Keratinocyte (primary cell): ENCODE results near the gene SMARCA5.

Experiments used
- EZH2 ChIP-seq: IDR thresholded peaks from one replicate; pipeline ENCODE4 v1.6.1; 2012; ENCODE audit warnings: inconsistent platforms, mild to moderate bottlenecking, low read length, moderate library complexity
- TF ChIP-seq, protein P1 (sequence below), 3 experiments: IDR thresholded peaks in 1 of 3; conservative IDR thresholded peaks in 1 of 3; optimal IDR thresholded peaks in 1 of 3; 2 replicates in 2 of 3; 3 replicates in 1 of 3; pipeline versions ENCODE3 to v1.5.1; 2011; ENCODE audit warnings: low read length in 3 of 3, mild to moderate bottlenecking in 3 of 3, moderate library complexity in 2 of 3, control low read depth in 1 of 3, inconsistent platforms in 1 of 3; ENCODE audit not compliant: insufficient read depth in 2 of 3; ENCODE audit errors: extremely low read depth in 1 of 3

- TF ChIP-seq, protein P1, sequence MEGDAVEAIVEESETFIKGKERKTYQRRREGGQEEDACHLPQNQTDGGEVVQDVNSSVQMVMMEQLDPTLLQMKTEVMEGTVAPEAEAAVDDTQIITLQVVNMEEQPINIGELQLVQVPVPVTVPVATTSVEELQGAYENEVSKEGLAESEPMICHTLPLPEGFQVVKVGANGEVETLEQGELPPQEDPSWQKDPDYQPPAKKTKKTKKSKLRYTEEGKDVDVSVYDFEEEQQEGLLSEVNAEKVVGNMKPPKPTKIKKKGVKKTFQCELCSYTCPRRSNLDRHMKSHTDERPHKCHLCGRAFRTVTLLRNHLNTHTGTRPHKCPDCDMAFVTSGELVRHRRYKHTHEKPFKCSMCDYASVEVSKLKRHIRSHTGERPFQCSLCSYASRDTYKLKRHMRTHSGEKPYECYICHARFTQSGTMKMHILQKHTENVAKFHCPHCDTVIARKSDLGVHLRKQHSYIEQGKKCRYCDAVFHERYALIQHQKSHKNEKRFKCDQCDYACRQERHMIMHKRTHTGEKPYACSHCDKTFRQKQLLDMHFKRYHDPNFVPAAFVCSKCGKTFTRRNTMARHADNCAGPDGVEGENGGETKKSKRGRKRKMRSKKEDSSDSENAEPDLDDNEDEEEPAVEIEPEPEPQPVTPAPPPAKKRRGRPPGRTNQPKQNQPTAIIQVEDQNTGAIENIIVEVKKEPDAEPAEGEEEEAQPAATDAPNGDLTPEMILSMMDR (optimal IDR thresholded peaks at IDR 0.05 in 1 of 3, IDR thresholded peaks at IDR 0.05 in 1 of 3, conservative IDR thresholded peaks at IDR 0.05 in 1 of 3; ENCODE audit: extremely low read depth in 1 of 3, insufficient read depth in 2 of 3, low read length in 3 of 3) = no peak
- TF ChIP-seq EZH2 = no peak
Measured at GRCh38 chr4:143597276-143597675, 83.8 kb downstream of the SMARCA5 start.
